IPS-11a (cell line): ENCODE results near the gene MNX1.

Experiments used
- H3K4me3 ChIP-seq: one replicate; pipeline ENCODE4 v1.5.1; 2013; ENCODE audit warnings: low read depth, low read length, control low read depth

MNX1 gene

GRCh38 chr7:157010588-157011332 lies at the start of gene MNX1:
Gene MNX1, minus strand, starts transcription at chr7:157010663. Its CDS starts 313 bp downstream, at chr7:157010350.
- H3K4me3 ChIP-seq: peak within 1 kb of the TSS; percentile 27

GRCh38 chr7:157059534-157059933 lies 49.1 kb upstream of the MNX1 start:
- H3K4me3 ChIP-seq: no peak overlapping the region

- H3K4me3 ChIP-seq: no peak overlapping the region
These were observed 48.2 kb upstream of the MNX1 start for GRCh38 chr7:157058701-157059100.

- no peak overlapping the region for H3K4me3 ChIP-seq
These were observed 47.6 kb upstream of the MNX1 start for GRCh38 chr7:157058068-157058467.

- H3K4me3 ChIP-seq: no peak overlapping the region
These were observed 46.8 kb upstream of the MNX1 start for GRCh38 chr7:157056957-157057902.

- H3K4me3 ChIP-seq: no peak overlapping the region
These were observed 45.8 kb upstream of the MNX1 start for GRCh38 chr7:157056246-157056645.

GRCh38 chr7:157054927-157055326 lies 44.5 kb upstream of the MNX1 start:
- no peak overlapping the region for H3K4me3 ChIP-seq

GRCh38 chr7:157053118-157053517 lies 42.7 kb upstream of the MNX1 start:
- H3K4me3 ChIP-seq: no peak overlapping the region

- no peak overlapping the region for H3K4me3 ChIP-seq
These were observed 36.7 kb upstream of the MNX1 start for GRCh38 chr7:157047148-157047547.

- H3K4me3 ChIP-seq: no peak overlapping the region
These were observed 36.2 kb upstream of the MNX1 start for GRCh38 chr7:157046681-157047080.

- no peak overlapping the region for H3K4me3 ChIP-seq
These were observed 34.6 kb upstream of the MNX1 start for GRCh38 chr7:157044943-157045660.

GRCh38 chr7:157044147-157044687 lies 33.8 kb upstream of the MNX1 start:
- H3K4me3 ChIP-seq: no peak overlapping the region

GRCh38 chr7:157043745-157044144 lies 33.3 kb upstream of the MNX1 start:
- H3K4me3 ChIP-seq: no peak overlapping the region

GRCh38 chr7:157041514-157042277 lies 31.2 kb upstream of the MNX1 start:
- no peak overlapping the region for H3K4me3 ChIP-seq

- H3K4me3 ChIP-seq: no peak overlapping the region
These were observed 30.5 kb upstream of the MNX1 start for GRCh38 chr7:157041004-157041403.

GRCh38 chr7:157037635-157038034 lies 27.2 kb upstream of the MNX1 start:
- H3K4me3 ChIP-seq: no peak overlapping the region

- H3K4me3 ChIP-seq: no peak overlapping the region
These were observed 26.6 kb upstream of the MNX1 start for GRCh38 chr7:157037028-157037427.

GRCh38 chr7:157035979-157036378 lies 25.5 kb upstream of the MNX1 start:
- no peak overlapping the region for H3K4me3 ChIP-seq

- H3K4me3 ChIP-seq: no peak overlapping the region
These were observed 24.8 kb upstream of the MNX1 start for GRCh38 chr7:157035302-157035701.
